Endothelial cell of umbilical vein (primary cell): Measurements from ENCODE around the gene LCN15. TPM values are rescaled to one million over a fixed set of nuclear protein-coding genes. Genes with fewer than 3 reads are reported as not detected.

Experiments used
- BruUV-seq: library from RNA; stranded (reverse); fragments of 400-500 nt; replicated peaks from 2 replicates; lab custom pipeline; 2021; lab: Mats Ljungman, UMichigan
- CTCF ChIA-PET: fragments of 300-600, 350-600 bp; sonication (Branson Sonifier 250); formaldehyde crosslinking; loops from one replicate; lab custom pipeline; 2021; ENCODE audit warnings: antibody characterized with exemption, inconsistent platforms; lab: Charles Lee
- POLR2A ChIA-PET: fragments of 300-600, 350-600 bp; sonication (Branson Sonifier 250); formaldehyde crosslinking; loops from one replicate; lab custom pipeline; 2021; ENCODE audit warnings: antibody characterized with exemption, inconsistent platforms; lab: Charles Lee
- DNase-seq: peaks from one replicate; pipeline ENCODE4 v3.0.0-alpha.2; 2011; ENCODE audit warnings: low read depth, low spot score
- FAIRE-seq: peaks from 2 replicates; lab custom pipeline; 2011; peaks lifted over from hg19 to GRCh38; lab: Jason Lieb, UNC
- H2AFZ ChIP-seq: 2 replicates; pipeline ENCODE4 v1.6.0; 2012; ENCODE audit warnings: low read depth, low read length, control low read depth, inconsistent platforms
- H3K27ac ChIP-seq: 2 replicates; pipeline ENCODE4 v1.5.1; 2011; ENCODE audit warnings: low read depth, mild to moderate bottlenecking, control low read depth, low read length, moderate library complexity; ENCODE audit not compliant: insufficient read depth
- H3K27me3 ChIP-seq, 2 experiments: 2 replicates each; pipeline versions ENCODE4 v1.6.0 to v1.6.1; 2011; ENCODE audit warnings: low read length in 2 of 2, mixed read lengths in 1 of 2; ENCODE audit not compliant: control insufficient read depth in 2 of 2, insufficient read depth in 2 of 2
- H3K36me3 ChIP-seq, 2 experiments: 2 replicates in 1 of 2; 3 replicates in 1 of 2; pipeline ENCODE4 v1.5.1; 2011; ENCODE audit warnings: low read length in 2 of 2, mild to moderate bottlenecking in 1 of 2, moderate library complexity in 1 of 2; ENCODE audit not compliant: control insufficient read depth in 2 of 2, insufficient read depth in 2 of 2; ENCODE audit errors: extremely low read depth in 1 of 2
- H3K4me1 ChIP-seq: 3 replicates; pipeline ENCODE4 v1.5.1; 2011; ENCODE audit warnings: mild to moderate bottlenecking, low read length; ENCODE audit not compliant: control insufficient read depth, insufficient read depth; ENCODE audit errors: extremely low read depth
- H3K4me2 ChIP-seq: 2 replicates; pipeline ENCODE4 v1.6.1; 2011; ENCODE audit warnings: low read length, control low read depth, mixed read lengths; ENCODE audit not compliant: insufficient read depth
- H3K4me3 ChIP-seq, 3 experiments: fragments of 200-600 bp in 1 of 3; sonication (generic), shearing (Covaris generic) in 1 of 3; replicated peaks in 1 of 3; 2 replicates each; pipeline ENCODE4 v1.5.1; 2011 to 2016; ENCODE audit warnings: control low read depth in 3 of 3, low read length in 3 of 3, mild to moderate bottlenecking in 2 of 3, inconsistent platforms in 1 of 3, low read depth in 1 of 3, moderate library complexity in 1 of 3; ENCODE audit not compliant: insufficient read depth in 1 of 3
- H3K79me2 ChIP-seq: 2 replicates; pipeline ENCODE4 v1.6.0; 2012; ENCODE audit warnings: low read length, inconsistent platforms; ENCODE audit not compliant: control insufficient read depth, insufficient read depth
- H3K9ac ChIP-seq: replicated peaks from 2 replicates; pipeline ENCODE3; 2011; ENCODE audit warnings: low read length, control low read depth; ENCODE audit not compliant: insufficient read depth; ENCODE audit errors: extremely low read depth
- H3K9me1 ChIP-seq: replicated peaks from 3 replicates; pipeline ENCODE4 v1.6.0; 2011; ENCODE audit warnings: mild to moderate bottlenecking, low read length; ENCODE audit not compliant: control insufficient read depth, insufficient read depth; ENCODE audit errors: extremely low read depth
- H3K9me3 ChIP-seq: replicated peaks from 2 replicates; pipeline ENCODE4 v1.5.1; 2012; ENCODE audit warnings: low read length, inconsistent platforms; ENCODE audit not compliant: control insufficient read depth, insufficient read depth
- H4K20me1 ChIP-seq: replicated peaks from 2 replicates; pipeline ENCODE3; 2011; ENCODE audit warnings: mild to moderate bottlenecking, low read length; ENCODE audit not compliant: control insufficient read depth, insufficient read depth; ENCODE audit errors: extremely low read depth
- EZH2 ChIP-seq: IDR thresholded peaks from 2 replicates; pipeline ENCODE4 v1.6.1; 2012; ENCODE audit warnings: borderline replicate concordance, low read depth, mild to moderate bottlenecking, moderate library complexity, low read length, inconsistent platforms; ENCODE audit not compliant: severe bottlenecking
- FOS ChIP-seq: IDR thresholded peaks from 2 replicates; pipeline ENCODE4 v1.6.1; 2011; ENCODE audit warnings: mild to moderate bottlenecking, low read length, moderate library complexity, borderline replicate concordance; ENCODE audit not compliant: insufficient read depth
- GATA2 ChIP-seq: IDR thresholded peaks from 2 replicates; pipeline ENCODE4 v1.7.0; 2011; ENCODE audit warnings: low read depth, mild to moderate bottlenecking, moderate library complexity, mixed read lengths, low read length; ENCODE audit not compliant: insufficient read length, insufficient read depth
- JUN ChIP-seq: IDR thresholded peaks from 2 replicates; pipeline ENCODE4 v1.6.1; 2011; ENCODE audit warnings: borderline replicate concordance, low read depth; ENCODE audit not compliant: insufficient read length, insufficient read depth
- MYC ChIP-seq: IDR thresholded peaks from one replicate; pipeline ENCODE4 v1.6.1; 2011; ENCODE audit warnings: mild to moderate bottlenecking, low read depth, low read length
- POLR2A ChIP-seq: IDR thresholded peaks from 2 replicates; pipeline ENCODE4 v1.6.1; 2012; ENCODE audit warnings: low read depth, mild to moderate bottlenecking, control low read depth, low read length
- POLR2AphosphoS5 ChIP-seq: IDR thresholded peaks from 2 replicates; pipeline ENCODE4 v1.6.1; 2012; ENCODE audit warnings: low read depth, mild to moderate bottlenecking, control low read depth, low read length, moderate library complexity; ENCODE audit not compliant: insufficient read depth
- dilution Hi-C: fragments of 300-500 bp; cut with MboI; formaldehyde crosslinking; loops from one replicate; pipeline ENCODE4 v1.15.0; 2019; ENCODE audit warnings: low sequenced_read_pairs; ENCODE audit not compliant: extremely low pct_ligation_motif_present
- intact Hi-C: fragments of 100-400 bp; cut with micrococcal nuclease; formaldehyde crosslinking; loops from one replicate; pipeline ENCODE4 v1.10.0; 2022
- polyA plus RNA-seq, 4 experiments: library from polyadenylated mRNA; depleted of rRNA in 3 of 4; stranded (reverse) in 3 of 4; unstranded in 1 of 4; fragments of >200 nt; gene quantifications; 2 replicates each; pipeline versions ENCODE4 v1.2.1 to v1.2.3, GENCODE V29; 2011 to 2012; ENCODE audit warnings: missing spikeins in 1 of 4
- total RNA-seq: library from RNA; stranded (reverse); gene quantifications from 2 replicates; pipeline ENCODE4 v1.2.3, GENCODE V29; 2021
- TF ChIP-seq, protein P1 (sequence below), 2 donors: IDR thresholded peaks; 1 replicate in 1 of 2; 2 replicates in 1 of 2; pipeline ENCODE4 v1.5.1; 2011; ENCODE audit warnings: low read length in 2 of 2, mild to moderate bottlenecking in 2 of 2, moderate library complexity in 2 of 2, control low read depth in 1 of 2, inconsistent platforms in 1 of 2, low read depth in 1 of 2; ENCODE audit not compliant: insufficient read depth in 1 of 2; ENCODE audit errors: extremely low read depth in 1 of 2
- TF ChIP-seq, protein P2 (sequence below): IDR thresholded peaks from 2 replicates; pipeline ENCODE4 v1.6.1; 2011; ENCODE audit not compliant: insufficient read depth, insufficient read length

Gene LCN15
- total and polyA plus RNA-seq, 2 donors (not counting 3 experiments of a cell fraction or from before 2014, with no cell fraction given): not detected

DNA sequence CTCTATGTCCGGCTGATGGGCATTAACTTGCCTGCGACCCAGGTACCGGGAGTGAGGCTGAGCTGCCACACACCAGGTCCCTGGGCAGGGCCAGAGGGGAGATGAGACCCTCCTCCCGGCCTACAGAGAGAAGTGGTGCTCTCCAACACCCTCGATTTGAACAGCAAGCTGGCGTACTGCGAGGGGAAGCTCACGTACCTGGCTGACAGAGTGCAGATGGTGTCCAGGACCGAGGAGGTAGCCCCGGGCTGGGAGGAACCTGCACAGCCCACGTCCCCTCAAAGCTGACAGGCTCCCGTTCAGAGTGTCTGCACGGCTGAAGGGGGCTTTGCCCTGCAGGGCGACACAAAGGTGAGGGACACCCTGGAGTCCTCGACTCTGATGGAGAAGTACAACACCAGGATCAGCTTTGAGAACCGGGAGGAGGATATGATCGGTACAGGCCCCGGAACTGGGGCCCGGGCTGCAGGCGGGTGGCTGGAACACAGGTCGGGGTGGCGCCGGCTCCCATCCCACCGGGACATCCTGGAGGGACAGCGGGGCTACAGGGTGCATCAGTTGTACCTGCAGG, 42.4 kb upstream of the LCN15 start:
- H3K36me3 ChIP-seq: no peaks in the 10 kb centered on the region
- DNase-seq (no peak), FAIRE-seq (no peak)
- CTCF ChIA-PET: interaction anchor here (0.9 to 3.7 kb wide), 9 partner anchors 13 to 430 kb away, joined by 3 to 13 read pairs (median 4); partner anchors contain the start of genes AJM1, FBXW5 and TMEM141
- intact Hi-C loops: loop anchor here (1.0 to 5.0 kb wide), 2 partner anchors 36 to 138 kb away; partner anchors contain the start of genes AJM1 and FBXW5
- no peak overlapping the region for H3K9ac ChIP-seq
- H3K9me3 ChIP-seq: no peaks in the 10 kb centered on the region
- H2AFZ ChIP-seq: no peak overlapping the region
- H3K27ac ChIP-seq: no peak overlapping the region
- peak overlapping the region; percentile 21 for H3K4me2 ChIP-seq
- peaks cover 2 to 5% of the 10 kb centered on the region in 2 experiments for H3K27me3 ChIP-seq
- peaks cover 15% of the 10 kb centered on the region for H3K4me1 ChIP-seq
- POLR2A ChIA-PET: interaction anchor here (0.7 kb wide), 1 partner anchor 13 kb away, joined by 5 read pairs; no protein-coding TSS in a partner anchor
- H3K9me1 ChIP-seq: no peaks in the 10 kb centered on the region
- peaks cover 35% of the 10 kb centered on the region for H3K79me2 ChIP-seq
- H4K20me1 ChIP-seq: no peaks in the 10 kb centered on the region
- BruUV-seq: no TSS peak
- dilution Hi-C loops: loop anchor here (25.0 kb wide), 1 partner anchor 131 kb away; the partner anchor contains the start of genes C8G and FBXW5
- peak overlapping the region in 2 of 3 experiments; percentile 78 to 98 for H3K4me3 ChIP-seq
- TF ChIP-seq FOS: no peak
- TF ChIP-seq, protein P1, sequence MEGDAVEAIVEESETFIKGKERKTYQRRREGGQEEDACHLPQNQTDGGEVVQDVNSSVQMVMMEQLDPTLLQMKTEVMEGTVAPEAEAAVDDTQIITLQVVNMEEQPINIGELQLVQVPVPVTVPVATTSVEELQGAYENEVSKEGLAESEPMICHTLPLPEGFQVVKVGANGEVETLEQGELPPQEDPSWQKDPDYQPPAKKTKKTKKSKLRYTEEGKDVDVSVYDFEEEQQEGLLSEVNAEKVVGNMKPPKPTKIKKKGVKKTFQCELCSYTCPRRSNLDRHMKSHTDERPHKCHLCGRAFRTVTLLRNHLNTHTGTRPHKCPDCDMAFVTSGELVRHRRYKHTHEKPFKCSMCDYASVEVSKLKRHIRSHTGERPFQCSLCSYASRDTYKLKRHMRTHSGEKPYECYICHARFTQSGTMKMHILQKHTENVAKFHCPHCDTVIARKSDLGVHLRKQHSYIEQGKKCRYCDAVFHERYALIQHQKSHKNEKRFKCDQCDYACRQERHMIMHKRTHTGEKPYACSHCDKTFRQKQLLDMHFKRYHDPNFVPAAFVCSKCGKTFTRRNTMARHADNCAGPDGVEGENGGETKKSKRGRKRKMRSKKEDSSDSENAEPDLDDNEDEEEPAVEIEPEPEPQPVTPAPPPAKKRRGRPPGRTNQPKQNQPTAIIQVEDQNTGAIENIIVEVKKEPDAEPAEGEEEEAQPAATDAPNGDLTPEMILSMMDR (IDR thresholded peaks at IDR 0.05; ENCODE audit: extremely low read depth in 1 of 2, insufficient read depth in 1 of 2, low read depth in 1 of 2, low read length in 2 of 2): no peak
- TF ChIP-seq POLR2A: no peak
- no peak for TF ChIP-seq GATA2
- TF ChIP-seq MYC: no peak
- TF ChIP-seq, protein P2, sequence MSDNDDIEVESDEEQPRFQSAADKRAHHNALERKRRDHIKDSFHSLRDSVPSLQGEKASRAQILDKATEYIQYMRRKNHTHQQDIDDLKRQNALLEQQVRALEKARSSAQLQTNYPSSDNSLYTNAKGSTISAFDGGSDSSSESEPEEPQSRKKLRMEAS: no peak
- TF ChIP-seq POLR2AphosphoS5: no peak
- no peak for TF ChIP-seq JUN
- TF ChIP-seq EZH2: no peak
